HCT116 (cell line): ENCODE results near the gene UBE3B. TPM values are rescaled to one million over a fixed set of nuclear protein-coding genes. Genes with fewer than 3 reads are reported as not detected.

Experiments
- ATAC-seq: fragments of 200-7000 bp; cut with Tn5 transposase; 2 replicates; pipeline ENCODE4 v1.9.1; 2020; ENCODE audit warnings: mild to moderate bottlenecking, moderate library complexity
- BruUV-seq: library from RNA; stranded (reverse); fragments of 400-500 nt; replicated peaks from 2 replicates; lab custom pipeline; 2021; lab: Mats Ljungman, UMichigan
- CTCF ChIA-PET: fragments of 300-600 bp; sonication (Branson Sonifier 250); formaldehyde crosslinking; loops from one replicate; lab custom pipeline; 2021; ENCODE audit warnings: antibody characterized with exemption; lab: Charles Lee
- POLR2A ChIA-PET: fragments of 300-600, 350-600 bp; sonication (Branson Sonifier 250); formaldehyde crosslinking; loops from one replicate; lab custom pipeline; 2021; ENCODE audit warnings: antibody characterized with exemption; lab: Charles Lee
- RAD21 ChIA-PET, 2 experiments: fragments of 300-600 bp; sonication (Branson Sonifier 250); formaldehyde crosslinking; loops; one replicate each; lab custom pipeline; 2023; ENCODE audit warnings: low total read pairs in 2 of 2; ENCODE audit not compliant: uncharacterized antibody in 2 of 2, unreplicated experiment in 2 of 2, low non-redundant PET in 1 of 2; lab: Charles Lee
- DNase-seq: peaks from one replicate; pipeline ENCODE4 v3.0.0-alpha.2; 2010; ENCODE audit warnings: low read depth, low spot score
- H2AFZ ChIP-seq: fragments of 200-600 bp; shearing (Covaris generic), sonication (generic); 2 replicates; pipeline ENCODE4 v1.6.1; 2017; ENCODE audit warnings: low read depth, mixed run types, mixed read lengths, antibody characterized with exemption, low read length; ENCODE audit not compliant: poor library complexity, severe bottlenecking
- H3K27ac ChIP-seq: 2 replicates; pipeline ENCODE4 v1.5.1; 2012; ENCODE audit warnings: low read depth, low read length
- H3K27me3 ChIP-seq: fragments of 200-600 bp; sonication (generic); 2 replicates; pipeline ENCODE4 v1.6.1; 2016; ENCODE audit warnings: mixed run types, low read length, mixed read lengths; ENCODE audit not compliant: insufficient read depth
- H3K36me3 ChIP-seq, 2 experiments: fragments of 200-500 bp in 1 of 2; fragments of 200-600 bp in 1 of 2; sonication (Bioruptor generic) in 1 of 2; sonication (generic) in 1 of 2; 2 replicates each; pipeline versions ENCODE4 v1.5.1 to v1.6.1; 2014 to 2016; ENCODE audit warnings: low read length in 2 of 2, inconsistent platforms in 1 of 2, mixed read lengths in 1 of 2, mixed run types in 1 of 2; ENCODE audit not compliant: insufficient read depth in 2 of 2, control insufficient read depth in 1 of 2
- H3K4me1 ChIP-seq, 2 experiments: fragments of 200-600 bp in 1 of 2; sonication (generic) in 1 of 2; 2 replicates each; pipeline versions ENCODE4 v1.5.1 to v1.6.1; 2012 to 2017; ENCODE audit warnings: low read length in 2 of 2, inconsistent platforms in 1 of 2, mild to moderate bottlenecking in 1 of 2, mixed read lengths in 1 of 2, mixed run types in 1 of 2, moderate library complexity in 1 of 2; ENCODE audit not compliant: insufficient read depth in 2 of 2, control insufficient read depth in 1 of 2
- H3K4me2 ChIP-seq: fragments of 200-600 bp; sonication (generic); 2 replicates; pipeline ENCODE4 v1.6.1; 2017; ENCODE audit warnings: mixed run types, low read length, mixed read lengths
- H3K4me3 ChIP-seq, 2 experiments: fragments of 200-600 bp in 1 of 2; sonication (generic) in 1 of 2; replicated peaks in 1 of 2; 2 replicates each; pipeline ENCODE4 v1.5.1; 2011 to 2016; ENCODE audit warnings: low read length in 2 of 2, control low read depth in 1 of 2, low read depth in 1 of 2, mild to moderate bottlenecking in 1 of 2, mixed read lengths in 1 of 2, mixed run types in 1 of 2
- H3K79me2 ChIP-seq: fragments of 200-600 bp; sonication (generic); 2 replicates; pipeline ENCODE4 v1.6.1; 2017; ENCODE audit warnings: mild to moderate bottlenecking, mixed run types, low read length, moderate library complexity, mixed read lengths; ENCODE audit not compliant: insufficient read depth
- H3K9ac ChIP-seq: fragments of 200-600 bp; sonication (generic); 2 replicates; pipeline ENCODE4 v1.6.1; 2016; ENCODE audit warnings: low read length, mixed read lengths
- H3K9me2 ChIP-seq: fragments of 200-600 bp; sonication (generic), shearing (Covaris generic); 2 replicates; pipeline ENCODE4 v1.6.1; 2017; ENCODE audit warnings: mixed run types, mild to moderate bottlenecking, moderate library complexity; ENCODE audit not compliant: insufficient read depth
- H3K9me3 ChIP-seq, 2 experiments: fragments of 200-500 bp in 1 of 2; fragments of 200-600 bp in 1 of 2; sonication (Bioruptor generic) in 1 of 2; sonication (generic) in 1 of 2; 2 replicates each; pipeline ENCODE4 v1.6.1; 2014 to 2017; ENCODE audit warnings: low read length in 2 of 2, mixed read lengths in 2 of 2, inconsistent platforms in 1 of 2, low read depth in 1 of 2, mild to moderate bottlenecking in 1 of 2, mixed run types in 1 of 2, moderate library complexity in 1 of 2; ENCODE audit not compliant: control insufficient read depth in 1 of 2, insufficient read depth in 1 of 2
- H4K20me1 ChIP-seq: fragments of 200-600 bp; sonication (generic), shearing (Covaris generic); 2 replicates; pipeline ENCODE4 v1.6.1; 2017; ENCODE audit warnings: mixed run types, mild to moderate bottlenecking, moderate library complexity; ENCODE audit not compliant: insufficient read depth
- CEBPB ChIP-seq: IDR thresholded peaks from 2 replicates; pipeline ENCODE4 v1.6.1; 2012; ENCODE audit warnings: low read depth
- CTCF ChIP-seq, 3 experiments: fragments of 200-600 bp in 1 of 3; sonication (generic) in 1 of 3; IDR thresholded peaks in 2 of 3; conservative IDR thresholded peaks in 1 of 3; 2 replicates each; pipeline ENCODE4 v1.5.1; 2012 to 2017; ENCODE audit warnings: low read depth in 2 of 3, low read length in 2 of 3, antibody characterized with exemption in 1 of 3, borderline replicate concordance in 1 of 3, control low read depth in 1 of 3, mild to moderate bottlenecking in 1 of 3, mixed read lengths in 1 of 3, mixed run types in 1 of 3, moderate library complexity in 1 of 3; ENCODE audit not compliant: insufficient read depth in 1 of 3
- EZH2 ChIP-seq: fragments of 200-600 bp; sonication (generic); IDR thresholded peaks from 2 replicates; pipeline ENCODE4 v1.6.1; 2017; ENCODE audit warnings: antibody characterized with exemption, mixed run types
- EZH2phosphoT487 ChIP-seq: fragments of 200-600 bp; IDR thresholded peaks from 2 replicates; pipeline ENCODE4 v1.6.1; 2018; ENCODE audit warnings: antibody characterized with exemption, borderline replicate concordance
- FOSL1 ChIP-seq: IDR thresholded peaks from 2 replicates; pipeline ENCODE4 v1.6.1; 2012; ENCODE audit warnings: low read depth
- RAD21 ChIP-seq: IDR thresholded peaks from 2 replicates; pipeline ENCODE4 v1.6.1; 2012; ENCODE audit warnings: low read depth, mild to moderate bottlenecking
- REST ChIP-seq: IDR thresholded peaks from 2 replicates; pipeline ENCODE4 v1.6.1; 2012; ENCODE audit warnings: low read depth
- SP1 ChIP-seq: IDR thresholded peaks from 2 replicates; pipeline ENCODE4 v1.6.1; 2012; ENCODE audit warnings: low read depth
- SRF ChIP-seq: IDR thresholded peaks from 2 replicates; pipeline ENCODE4 v1.6.1; 2012; ENCODE audit warnings: low read depth
- TCF7L2 ChIP-seq: IDR thresholded peaks from 2 replicates; pipeline ENCODE4 v1.7.0; 2011; ENCODE audit warnings: borderline replicate concordance, inconsistent platforms; ENCODE audit not compliant: insufficient read depth, insufficient read length; ENCODE audit errors: extremely low read depth
- ZBTB33 ChIP-seq: IDR thresholded peaks from 2 replicates; pipeline ENCODE4 v1.6.1; 2011; ENCODE audit warnings: mild to moderate bottlenecking, low read length, moderate library complexity; ENCODE audit not compliant: insufficient replicate concordance; ENCODE audit errors: extremely low read depth
- ZFX ChIP-seq: fragments of 450-650 bp; IDR thresholded peaks from 2 replicates; pipeline ENCODE4 v1.6.1; 2017
- intact Hi-C: fragments of 100-400 bp; cut with micrococcal nuclease; formaldehyde crosslinking; loops from 2 replicates; pipeline ENCODE4 v1.10.0; 2022
- total RNA-seq: library from RNA; stranded (reverse); gene quantifications from one replicate; pipeline ENCODE4 v1.2.1, GENCODE V29; 2021; ENCODE audit not compliant: unreplicated experiment

UBE3B gene
- total RNA-seq, 1 experiment from 2014 or later: 28.9 TPM

GRCh38 chr12:109436188-109436560 lies 41.3 kb upstream of the UBE3B start:
- CTCF ChIA-PET: no interaction called here
- ATAC-seq: no peak
- no TSS peak for BruUV-seq
- no peak overlapping the region for H2AFZ ChIP-seq
- H3K9ac ChIP-seq: no peak overlapping the region
- no peak overlapping the region for H3K4me2 ChIP-seq
- no peaks in the 10 kb centered on the region for H4K20me1 ChIP-seq
- no peaks in the 10 kb centered on the region for H3K9me3 ChIP-seq
- TF ChIP-seq CTCF (IDR thresholded peaks at IDR 0.05 in 2 of 3, conservative IDR thresholded peaks at IDR 0.05 in 1 of 3; ENCODE audit: borderline replicate concordance in 1 of 3, insufficient read depth in 1 of 3, low read depth in 2 of 3, low read length in 2 of 3) (no peak), RAD21 (no peak), FOSL1 (no peak), ZFX (no peak), ZBTB33 (no peak), EZH2 (no peak), SRF (no peak), CEBPB (no peak), REST (no peak), SP1 (no peak), EZH2phosphoT487 (no peak), TCF7L2 (no peak)
- TF ChIP-seq, all 23 proteins: peak for 0
- Histone ChIP-seq H3K9me2 (no peaks in the 10 kb centered on the region), H3K36me3 (no peaks in the 10 kb centered on the region), H3K27me3 (no peaks in the 10 kb centered on the region), H3K4me3 (no peak overlapping the region), H3K79me2 (no peaks in the 10 kb centered on the region), H3K27ac (no peak overlapping the region), H3K4me1 (peaks cover 0 to 8% of the 10 kb centered on the region in 2 experiments; a peak in 2 of 4 replicates)
- ChIA-PET POLR2A (no interaction called here), RAD21 (no interaction called here)
- no peak for DNase-seq
- intact Hi-C loops: no loop called here
